HG03469 (cell line): ENCODE measurements around the gene SYNRG.

ENCODE experiments used
- ATAC-seq: cut with Tn5 transposase; IDR thresholded peaks from one replicate; pipeline ENCODE4 v1.9.1; 2021; ENCODE audit warnings: mild to moderate bottlenecking, moderate library complexity, moderate number of reproducible peaks; ENCODE audit not compliant: unreplicated experiment

The SYNRG gene

DNA sequence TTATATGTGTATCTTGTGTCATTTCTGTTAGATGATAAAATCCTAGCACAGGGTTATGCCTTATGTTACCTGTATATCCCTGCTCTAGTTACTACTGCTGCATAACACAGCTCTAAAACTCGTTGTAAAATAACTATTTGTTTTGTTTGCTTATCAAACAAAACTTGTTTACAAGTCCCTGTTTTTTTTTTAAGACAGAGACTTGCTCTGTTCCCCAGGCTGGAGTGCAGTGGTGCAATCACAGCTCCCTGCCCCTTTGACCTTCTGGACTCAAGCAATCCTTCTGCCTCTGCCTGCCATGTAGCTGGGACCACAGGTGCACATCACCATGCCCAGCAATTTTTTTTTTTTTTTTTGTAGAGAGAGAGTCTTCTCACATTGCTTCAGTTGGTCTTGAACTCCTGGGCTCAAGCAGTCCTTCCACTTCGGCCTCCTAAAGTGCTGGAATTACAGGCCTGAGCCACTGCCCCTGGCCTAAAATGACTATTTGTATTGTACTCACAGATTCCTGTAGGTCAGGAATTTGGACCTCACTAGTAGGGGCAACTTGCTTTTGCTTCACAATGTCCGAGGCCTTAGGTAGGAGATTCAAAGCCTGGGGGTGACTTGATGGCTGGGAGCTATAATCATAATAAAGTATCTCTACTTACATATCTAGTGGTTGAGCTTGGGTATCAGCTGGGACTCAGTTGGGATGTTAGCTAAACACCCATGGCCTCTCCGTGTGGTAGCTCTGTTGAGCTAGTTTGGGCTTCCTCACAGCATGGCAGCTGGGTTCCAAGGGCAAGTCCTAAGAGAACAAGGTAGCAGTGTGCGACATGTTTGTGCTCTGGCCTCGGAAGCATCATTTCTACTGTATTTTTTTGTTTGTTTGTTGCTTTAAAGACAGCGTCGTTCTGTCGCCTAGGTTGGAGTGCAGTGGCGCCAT lies 106.9 kb downstream of the SYNRG start:
- ATAC-seq = no peak

DNA sequence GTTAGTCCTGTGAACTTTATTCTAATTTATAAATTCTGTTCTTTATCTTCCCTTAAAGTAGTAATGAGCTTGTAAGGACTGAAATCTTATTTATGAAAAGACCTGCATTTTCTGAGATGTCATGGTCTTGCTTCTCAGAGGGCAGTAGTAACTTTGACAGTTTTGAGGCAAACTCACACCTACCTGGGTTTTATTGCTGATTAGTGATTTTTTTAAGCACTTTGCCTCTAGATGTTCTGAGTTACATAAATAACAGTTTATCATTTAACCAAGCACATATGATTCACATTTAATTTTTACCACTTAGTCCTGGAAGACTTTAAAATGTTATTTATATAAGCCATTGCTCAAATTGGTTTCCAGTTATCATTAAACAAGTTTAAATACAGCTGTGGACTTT lies 108.8 kb downstream of the SYNRG start:
- no peak for ATAC-seq

DNA sequence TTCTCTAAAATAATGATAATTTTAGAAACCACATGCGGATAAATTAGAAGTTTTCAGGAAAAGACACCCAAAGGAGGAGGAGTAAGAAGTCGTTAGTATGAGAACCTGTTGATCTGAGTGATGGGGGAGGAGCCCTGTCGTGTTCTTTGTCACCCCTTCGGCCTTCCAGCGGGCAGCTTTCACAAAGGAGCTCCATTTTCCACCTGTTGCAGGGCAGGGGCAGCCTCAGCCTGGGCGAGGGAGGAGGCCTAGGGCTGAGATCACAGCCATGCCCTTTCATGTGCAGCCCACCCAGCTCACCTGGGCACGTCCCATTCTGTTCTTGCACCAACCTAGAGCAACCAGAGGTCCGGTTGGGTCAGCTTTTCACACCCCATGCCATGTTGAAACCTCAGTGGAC lies 114.2 kb downstream of the SYNRG start:
- ATAC-seq = no peak

DNA sequence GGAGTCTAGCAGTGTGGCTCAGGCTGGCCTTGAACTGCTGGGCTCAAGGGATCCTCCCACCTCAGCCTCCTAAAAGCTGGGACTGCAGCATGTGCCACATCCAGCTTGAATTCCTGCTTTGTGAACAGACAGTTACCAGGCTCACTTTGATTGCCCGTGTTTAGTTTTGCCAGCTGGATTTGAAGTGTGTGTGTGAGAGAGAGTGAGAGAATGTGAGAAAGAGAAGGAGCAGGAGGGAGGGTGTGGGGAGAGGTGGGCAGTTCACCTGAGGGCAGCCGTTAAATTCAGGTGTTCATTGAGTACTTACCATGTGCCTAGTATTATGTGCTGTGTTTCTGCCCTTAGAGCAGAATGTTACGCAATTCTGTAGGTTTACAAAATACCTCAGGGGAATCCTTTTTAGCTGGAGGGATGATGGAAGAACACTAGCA lies 114.8 kb downstream of the SYNRG start:
- no peak for ATAC-seq

DNA sequence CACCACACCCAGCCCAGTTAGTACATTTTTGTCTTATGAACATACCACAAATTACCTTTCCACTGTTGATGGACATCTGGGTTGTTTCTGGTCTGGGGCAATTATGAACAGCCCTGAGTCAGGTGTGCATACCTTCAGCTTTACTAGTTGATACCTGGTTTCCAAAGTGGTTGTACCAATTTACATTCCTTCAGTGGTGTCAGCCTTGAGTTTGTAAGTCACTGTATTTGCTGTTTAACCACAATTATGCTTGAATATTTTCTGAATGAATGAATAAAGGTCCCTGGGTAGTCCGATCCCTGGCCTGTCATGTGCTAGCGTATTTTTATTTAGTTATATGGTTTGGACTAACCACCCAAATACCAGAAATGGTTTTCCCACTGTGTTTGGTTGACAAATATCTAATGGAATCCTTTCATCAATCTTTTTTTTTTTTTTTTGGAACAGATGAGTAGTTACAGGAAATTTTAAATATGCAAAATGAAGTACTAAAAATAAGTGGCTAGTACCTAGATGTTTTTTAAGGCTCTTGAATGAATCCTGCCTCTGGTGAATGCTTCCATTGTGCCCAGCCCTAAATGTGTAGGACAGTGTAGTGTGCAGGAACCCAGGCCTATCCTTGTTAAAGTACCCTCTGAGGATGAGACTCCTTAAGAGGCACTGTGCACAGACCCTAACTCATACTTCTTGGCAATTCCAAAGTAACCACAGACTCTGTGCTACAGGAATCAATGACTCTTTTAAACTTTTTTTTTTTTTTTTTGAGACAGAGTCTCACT lies 115.8 kb downstream of the SYNRG start:
- ATAC-seq = no peak

DNA sequence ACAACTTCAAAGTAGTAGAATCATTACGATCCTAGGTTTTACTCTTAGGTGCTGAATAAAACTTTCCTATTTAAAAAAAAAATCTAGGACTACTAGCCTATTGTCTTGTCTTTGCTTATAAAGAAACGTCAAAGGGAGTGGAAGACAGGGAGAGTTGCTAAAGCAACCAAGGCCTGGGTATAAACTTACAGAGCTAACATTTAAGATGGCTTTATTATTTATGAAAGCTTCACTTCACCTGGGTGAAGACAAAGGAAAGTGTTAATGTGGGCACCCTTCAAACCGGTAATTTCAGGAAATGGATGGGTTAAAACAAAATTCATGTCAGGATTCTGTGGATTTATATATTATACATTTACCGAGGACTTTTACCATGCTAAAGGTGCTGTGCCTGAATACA lies 117.1 kb downstream of the SYNRG start:
- no peak for ATAC-seq

DNA sequence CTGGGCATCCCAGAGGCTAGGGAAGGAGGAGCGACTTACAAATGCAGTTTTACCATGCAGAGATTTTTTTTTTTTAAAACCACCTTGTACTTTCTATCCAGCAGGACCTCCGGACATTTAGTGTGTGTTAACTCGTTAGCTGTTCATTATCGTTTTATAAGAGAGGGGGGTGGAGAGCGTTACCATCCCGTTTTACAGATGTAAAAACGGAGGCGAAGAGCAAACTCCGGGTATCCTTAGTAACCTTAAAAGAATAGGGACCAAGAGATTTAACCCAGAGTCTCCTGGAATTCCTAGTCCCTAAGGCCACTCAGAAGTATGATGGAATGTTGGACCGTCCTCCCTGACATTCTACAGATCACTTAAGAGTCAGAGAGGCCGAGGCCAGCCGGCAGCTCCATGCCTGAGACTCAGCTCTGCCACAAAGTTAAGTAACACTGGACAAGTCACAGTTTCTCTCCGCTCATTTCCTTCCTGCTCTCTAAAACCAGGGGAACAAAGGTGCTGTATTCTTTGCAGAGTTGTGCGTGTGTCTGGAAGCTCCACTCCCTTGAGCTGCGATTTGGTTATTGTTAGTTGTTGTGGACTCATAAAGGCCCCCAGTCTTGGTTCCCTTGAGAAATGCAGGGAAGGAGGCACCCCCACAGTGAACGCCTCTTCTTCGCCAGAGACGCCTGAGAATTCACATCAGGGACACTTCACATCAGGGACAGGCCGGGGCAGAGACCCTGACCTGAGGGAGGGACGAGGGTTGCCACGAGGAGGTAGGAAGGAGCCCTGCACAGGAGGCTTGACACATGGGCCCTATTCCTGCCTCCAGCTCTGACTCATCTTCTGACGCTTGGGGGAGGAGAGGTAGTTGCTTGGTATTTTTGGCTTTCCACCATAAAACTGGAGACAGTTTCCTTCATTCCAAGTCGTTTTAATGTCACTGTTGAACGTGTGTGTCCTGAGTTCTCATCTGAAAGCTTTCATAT lies 118.3 kb downstream of the SYNRG start:
- ATAC-seq = no peak

DNA sequence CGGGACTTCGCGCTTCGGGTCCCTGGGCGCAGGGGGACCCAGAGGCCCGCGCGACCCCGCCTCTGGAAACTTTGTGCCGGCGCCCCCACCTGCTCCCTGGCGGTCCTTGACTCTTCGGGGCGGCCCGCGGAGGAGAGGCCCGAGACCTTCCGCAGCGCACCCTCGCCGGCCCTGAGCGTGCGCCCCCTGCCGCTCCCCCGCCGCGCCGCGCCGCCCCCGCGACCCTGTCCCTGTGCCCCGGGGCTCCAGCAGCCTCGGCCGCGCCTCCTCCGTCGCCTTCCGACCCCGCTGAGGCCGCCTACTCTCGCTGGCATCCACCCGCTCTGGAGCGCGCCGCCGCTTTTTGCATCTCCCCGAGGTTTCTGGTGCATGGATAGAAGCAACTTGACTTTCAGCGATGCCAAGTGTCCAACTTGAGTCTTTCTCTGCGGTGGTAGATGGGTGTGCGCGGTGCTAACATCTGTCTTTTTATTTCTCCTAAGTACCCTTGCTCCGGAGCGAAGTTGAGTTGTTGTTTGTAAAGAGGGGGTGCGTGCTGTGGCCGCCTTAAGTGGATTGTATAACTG lies 119.1 kb downstream of the SYNRG start:
- ATAC-seq = no peak

DNA sequence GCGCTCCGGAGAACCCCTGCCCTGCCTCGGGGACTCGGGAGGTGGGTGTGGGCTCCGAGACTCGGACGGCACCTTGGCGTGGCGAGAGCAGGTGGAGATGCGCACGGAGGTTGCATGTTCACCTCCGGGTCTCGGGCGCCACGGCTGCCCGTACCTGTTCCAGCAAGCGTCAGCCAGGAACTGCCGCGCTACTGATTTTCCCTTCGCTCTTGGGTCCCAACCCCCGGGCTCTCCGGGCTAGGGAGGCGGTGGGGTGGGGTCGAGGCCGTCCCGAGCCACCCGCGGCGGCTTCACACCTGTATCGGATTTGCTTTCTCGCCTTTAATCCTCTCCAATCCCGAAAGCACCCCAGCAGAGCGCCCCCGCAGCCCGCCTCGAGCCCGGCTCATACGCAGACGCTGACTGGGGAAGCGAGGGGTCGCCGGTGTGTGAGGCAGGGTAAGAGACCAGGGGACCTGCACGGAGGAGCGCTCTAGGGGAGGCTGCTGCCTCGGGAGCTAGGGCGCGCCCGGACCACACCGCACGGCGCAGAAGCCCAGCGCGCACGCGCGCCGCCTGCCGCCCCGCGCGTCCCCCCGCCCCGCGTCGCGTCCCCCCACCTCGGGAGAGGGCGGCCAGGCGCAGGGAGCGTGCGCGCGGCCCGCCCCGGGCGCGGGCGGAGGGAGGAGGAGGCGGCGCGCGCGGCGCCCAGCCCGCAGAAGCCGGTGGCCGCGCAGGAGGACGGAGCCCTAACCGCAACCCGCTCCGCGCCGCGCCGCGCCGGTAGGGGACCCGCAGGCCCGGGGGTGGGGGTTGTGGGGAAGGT lies 119.8 kb downstream of the SYNRG start, which contains the start of gene DUSP14:
Gene DUSP14, plus strand, starts transcription at position 695 of the 805 bp plus-strand sequence. CDS start 22,382 bp downstream, outside the sequence.
- ATAC-seq = no peak

DNA sequence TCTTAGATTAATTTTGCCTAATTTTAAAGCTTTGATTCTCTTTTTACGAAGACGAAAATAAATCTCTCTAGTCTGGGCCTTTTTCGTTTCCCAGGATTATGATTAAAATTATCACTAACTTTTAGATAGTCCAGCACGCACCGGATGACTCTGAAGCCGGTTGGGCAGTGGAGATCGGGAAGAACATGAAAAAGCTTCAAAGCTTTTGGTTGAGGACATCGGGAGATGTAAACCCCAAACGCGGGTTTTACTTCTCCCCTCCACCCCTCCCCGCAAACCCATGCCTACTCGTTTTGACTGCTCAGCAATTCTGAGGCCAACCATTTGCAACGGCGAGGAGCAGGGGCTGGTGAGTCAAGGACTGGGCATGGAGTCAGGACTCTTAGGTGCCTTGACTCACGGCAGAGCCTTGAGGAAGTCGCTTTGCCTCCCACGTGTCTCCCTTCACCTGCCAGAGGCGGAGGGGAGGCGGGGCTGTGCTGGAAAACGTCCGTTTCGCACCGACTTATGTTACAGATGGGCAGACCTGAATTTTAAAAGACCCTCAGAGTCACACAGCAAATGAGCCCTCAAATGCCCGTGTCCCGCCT lies 120.5 kb downstream of the SYNRG start:
- no peak for ATAC-seq

DNA sequence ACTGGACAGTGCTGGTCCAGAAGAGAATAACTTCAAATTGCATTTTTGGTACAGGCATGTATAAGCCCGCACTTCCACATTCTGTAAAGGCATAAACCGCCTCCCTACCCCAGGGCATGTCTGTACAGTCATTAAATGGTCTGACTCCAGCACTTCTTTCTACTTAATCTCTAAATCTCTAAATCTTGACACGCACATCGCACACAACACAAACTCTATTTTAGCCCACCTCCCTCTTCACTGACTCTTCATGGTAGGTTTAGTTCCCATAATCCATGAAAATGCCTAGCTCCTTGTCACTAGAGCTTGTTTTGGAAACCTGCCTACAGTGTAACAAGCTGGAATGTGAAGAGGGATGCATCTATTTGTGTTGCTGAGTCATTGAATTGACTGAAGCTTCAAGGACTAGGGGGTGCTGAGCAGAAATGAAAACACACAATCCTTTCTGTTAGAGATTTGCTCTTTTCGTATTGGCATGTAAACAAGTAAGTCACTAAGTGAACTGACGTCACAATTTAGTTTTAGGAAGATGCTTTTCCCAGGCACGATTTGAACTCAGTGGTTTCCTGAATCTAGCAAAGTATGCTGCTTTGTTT lies 121.1 kb downstream of the SYNRG start:
- ATAC-seq = no peak

DNA sequence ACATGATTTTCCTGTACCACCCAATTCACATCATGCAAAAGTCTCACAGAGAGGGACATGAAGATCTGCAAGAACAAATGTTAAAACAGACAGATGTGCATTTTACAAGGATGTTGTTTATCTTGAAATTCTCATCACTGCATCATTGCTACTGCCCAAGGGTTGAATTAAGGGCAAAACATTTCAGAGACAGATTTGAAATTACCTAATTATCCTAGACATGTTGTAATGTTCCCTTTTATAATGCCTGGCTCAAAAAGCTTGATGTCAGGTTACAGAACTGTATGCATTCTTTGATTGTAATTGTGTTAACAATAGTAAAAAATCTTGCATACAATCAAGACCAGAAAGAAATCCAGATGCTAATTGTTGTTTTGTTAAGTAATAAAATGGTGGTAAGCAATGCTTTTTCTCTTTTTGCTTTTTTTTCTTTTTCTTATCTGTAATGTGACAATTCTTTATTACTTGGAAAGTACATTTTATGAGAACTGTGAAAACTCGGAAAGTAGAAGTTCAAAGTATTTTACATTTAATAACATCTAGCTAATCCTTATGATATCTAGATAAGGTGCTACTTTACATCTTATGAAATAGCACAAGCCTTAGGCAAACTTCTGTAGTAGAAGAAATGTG lies 123.2 kb downstream of the SYNRG start:
- no peak for ATAC-seq

DNA sequence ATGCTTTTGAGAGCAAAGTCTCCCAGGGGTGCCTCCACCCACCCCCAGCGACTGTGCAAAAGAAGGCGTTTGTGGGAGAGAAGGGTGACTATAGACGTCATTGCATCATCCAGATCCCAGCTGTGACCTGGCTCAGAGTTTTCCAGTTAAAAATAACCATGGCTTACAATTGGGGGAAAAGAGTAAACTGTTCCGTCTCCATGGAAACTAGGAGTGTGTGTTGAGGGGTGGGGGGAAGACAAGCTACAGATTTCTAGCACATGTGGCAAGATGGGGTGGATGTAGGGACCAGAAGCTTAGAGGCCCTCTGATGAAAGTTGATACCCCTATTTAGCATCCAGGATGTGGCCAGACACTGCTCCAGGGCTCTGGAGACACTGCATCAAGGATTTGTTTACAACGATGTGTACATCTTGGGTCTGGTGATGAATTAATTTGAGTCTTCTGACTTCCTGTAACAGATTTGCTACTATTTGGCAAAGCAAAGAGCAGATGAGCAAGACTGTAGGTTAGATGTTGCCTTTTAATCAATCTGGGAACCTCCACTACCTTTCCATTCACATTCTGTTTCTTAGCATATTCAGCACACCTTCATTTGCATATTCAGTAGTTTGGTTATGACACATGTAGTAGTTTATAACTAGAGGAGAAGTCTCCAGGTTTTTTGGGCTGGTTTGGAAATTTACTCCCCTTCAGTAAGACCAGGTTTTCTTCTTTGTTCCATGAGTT lies 125.7 kb downstream of the SYNRG start:
- no peak for ATAC-seq

DNA sequence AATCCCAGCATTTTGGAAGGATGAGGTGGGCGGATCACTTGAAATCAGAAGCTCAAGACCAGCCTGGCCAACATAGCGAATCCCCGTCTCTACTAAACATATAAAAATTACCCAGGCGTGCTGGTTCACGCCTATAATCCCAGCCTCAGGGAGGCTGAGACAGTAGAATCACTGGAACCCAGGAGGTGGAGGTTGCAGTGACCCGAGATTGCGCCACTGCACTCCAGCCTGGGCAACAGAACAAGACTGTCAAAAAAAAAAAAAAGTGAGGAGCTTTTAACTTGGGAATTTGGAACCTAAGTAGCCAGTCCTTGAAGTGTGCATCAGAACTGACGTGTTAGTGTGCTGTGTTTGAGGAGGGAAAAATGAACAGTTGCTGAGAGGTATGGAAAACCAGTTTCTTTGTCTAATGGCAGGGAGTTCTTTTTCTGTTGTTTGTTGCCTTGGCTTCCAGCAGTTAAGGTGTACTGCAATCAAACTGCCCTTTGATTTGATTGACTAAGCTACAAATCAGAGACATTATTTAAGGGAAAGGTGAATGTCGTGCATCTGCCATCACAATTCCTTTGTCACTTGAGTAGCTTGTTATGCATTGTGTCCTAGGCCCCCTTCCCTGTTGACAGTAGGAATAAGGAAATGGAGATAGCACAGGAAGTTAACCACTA lies 128.1 kb downstream of the SYNRG start:
- ATAC-seq = no peak

DNA sequence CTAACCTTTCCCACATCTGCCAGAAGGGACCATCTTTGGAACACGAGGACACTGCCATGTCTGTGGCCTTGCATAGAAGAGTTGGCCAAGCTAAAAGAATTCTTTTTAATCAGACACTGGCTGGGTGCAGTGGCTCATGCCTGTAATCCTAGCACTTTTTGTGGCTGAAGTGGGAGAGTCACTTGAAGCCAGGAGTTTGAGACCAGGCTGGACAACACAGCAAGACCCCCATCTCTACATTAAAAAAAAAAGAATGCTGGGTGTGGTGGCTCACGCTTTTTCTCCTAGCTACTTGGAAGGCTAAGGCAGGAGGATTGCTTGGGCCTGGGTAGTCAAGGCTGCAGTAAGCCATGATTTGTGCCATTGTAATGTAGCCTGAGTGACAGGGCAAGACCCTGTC lies 128.8 kb downstream of the SYNRG start:
- no peak for ATAC-seq

DNA sequence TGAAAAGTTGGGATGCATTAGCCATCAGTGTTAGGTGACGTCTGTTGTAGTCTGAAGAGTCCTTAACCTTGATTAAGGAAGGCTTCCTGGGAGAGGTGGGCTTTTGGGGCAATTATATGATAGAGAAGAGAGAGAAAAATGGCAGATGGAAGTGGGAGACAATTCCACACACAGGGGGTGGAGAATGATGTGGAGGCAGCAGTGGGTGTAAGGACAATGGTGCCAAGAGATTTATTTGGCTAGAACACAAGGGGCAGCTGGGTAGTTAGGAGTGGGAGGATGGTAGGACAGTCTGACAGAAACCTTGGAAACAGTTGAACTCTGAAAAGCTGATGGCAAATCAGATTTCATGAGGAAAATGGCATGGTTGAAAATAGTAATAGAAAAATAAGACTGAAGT lies 130.2 kb downstream of the SYNRG start:
- ATAC-seq = no peak

DNA sequence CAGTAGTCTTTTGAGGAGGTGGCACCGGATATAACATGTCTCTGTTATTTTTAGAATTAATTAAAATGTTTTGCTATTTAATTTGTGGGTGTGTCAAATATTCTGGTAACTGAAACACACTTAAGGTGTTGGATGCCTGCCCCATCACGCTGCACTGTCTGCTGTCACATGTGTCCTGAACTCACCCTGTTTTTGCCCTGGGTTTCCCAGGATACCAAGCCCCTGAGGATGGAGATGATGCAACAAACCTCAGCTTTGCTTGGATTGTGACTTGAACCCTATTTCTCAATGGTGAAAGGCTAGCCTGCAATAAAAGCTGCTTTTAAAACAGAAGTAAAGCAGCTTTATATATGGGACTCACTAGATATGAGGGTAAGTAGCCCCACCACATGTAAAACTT lies 131.0 kb downstream of the SYNRG start:
- no peak for ATAC-seq
